NT2/D1 (cell line): ENCODE measurements around the gene CSF2.

ENCODE experiments used
- YY1 ChIP-seq: IDR thresholded peaks from 2 replicates; pipeline ENCODE4 v1.6.1; 2011; ENCODE audit not compliant: insufficient read length, insufficient read depth
- ZNF274 ChIP-seq: IDR thresholded peaks from 2 replicates; pipeline ENCODE4 v1.6.1; 2011; ENCODE audit warnings: mild to moderate bottlenecking, low read depth, low read length

DNA sequence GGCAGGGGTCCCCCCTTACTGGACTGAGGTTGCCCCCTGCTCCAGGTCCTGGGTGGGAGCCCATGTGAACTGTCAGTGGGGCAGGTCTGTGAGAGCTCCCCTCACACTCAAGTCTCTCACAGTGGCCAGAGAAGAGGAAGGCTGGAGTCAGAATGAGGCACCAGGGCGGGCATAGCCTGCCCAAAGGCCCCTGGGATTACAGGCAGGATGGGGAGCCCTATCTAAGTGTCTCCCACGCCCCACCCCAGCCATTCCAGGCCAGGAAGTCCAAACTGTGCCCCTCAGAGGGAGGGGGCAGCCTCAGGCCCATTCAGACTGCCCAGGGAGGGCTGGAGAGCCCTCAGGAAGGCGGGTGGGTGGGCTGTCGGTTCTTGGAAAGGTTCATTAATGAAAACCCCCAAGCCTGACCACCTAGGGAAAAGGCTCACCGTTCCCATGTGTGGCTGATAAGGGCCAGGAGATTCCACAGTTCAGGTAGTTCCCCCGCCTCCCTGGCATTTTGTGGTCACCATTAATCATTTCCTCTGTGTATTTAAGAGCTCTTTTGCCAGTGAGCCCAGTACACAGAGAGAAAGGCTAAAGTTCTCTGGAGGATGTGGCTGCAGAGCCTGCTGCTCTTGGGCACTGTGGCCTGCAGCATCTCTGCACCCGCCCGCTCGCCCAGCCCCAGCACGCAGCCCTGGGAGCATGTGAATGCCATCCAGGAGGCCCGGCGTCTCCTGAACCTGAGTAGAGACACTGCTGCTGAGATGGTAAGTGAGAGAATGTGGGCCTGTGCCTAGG is at the start of gene CSF2:
- TF ChIP-seq YY1 (no peak), ZNF274 (no peak)
